Stimulated activated CD4-positive, alpha-beta T cell treated with anti-CD3 and anti-CD28 coated beads, TNF-alpha, amount 100 ng/mL, for 48 hours (primary cell): Measurements from ENCODE around the gene CIB1.
"Not testable (repeated sequence)": the region's sequence is repeated elsewhere in the genome, so short reads cannot be mapped to it uniquely, and the experiment has no call there.

ENCODE experiments used
- DNase-seq, 3 donors: peaks; one replicate each; pipeline ENCODE4 v3.0.0-alpha.2; 2020; ENCODE audit warnings: low read depth in 3 of 3

The CIB1 gene

GRCh38 chr15:90200534-90201129 is 33.1 kb downstream of the CIB1 start:
- DNase-seq: no peak

DNA sequence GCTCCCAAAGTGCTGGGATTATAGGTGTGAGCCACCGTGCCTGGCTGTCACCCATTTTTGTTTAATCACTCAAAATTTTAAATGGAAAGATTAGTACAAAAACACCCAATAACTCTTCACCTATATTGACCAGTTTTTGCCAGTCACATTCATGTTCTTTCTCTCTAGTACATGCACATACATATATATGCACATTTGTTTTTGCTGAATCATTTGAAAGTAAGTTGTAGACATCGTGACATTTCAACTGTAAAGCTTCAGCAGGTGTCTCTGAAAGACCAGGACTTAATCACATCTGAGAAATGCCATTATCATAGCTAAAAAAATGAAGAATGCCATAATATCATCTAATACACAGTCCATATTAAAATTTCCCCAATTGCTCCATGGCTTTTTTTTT is 39.1 kb downstream of the CIB1 start:
- no peak for DNase-seq

- DNase-seq: no peak
These were observed 40.6 kb downstream of the CIB1 start for GRCh38 chr15:90192961-90193786.

GRCh38 chr15:90191794-90192509 is 41.8 kb downstream of the CIB1 start:
- no peak for DNase-seq

- DNase-seq: no peak
These were observed 42.4 kb downstream of the CIB1 start for GRCh38 chr15:90191344-90191687.

DNA sequence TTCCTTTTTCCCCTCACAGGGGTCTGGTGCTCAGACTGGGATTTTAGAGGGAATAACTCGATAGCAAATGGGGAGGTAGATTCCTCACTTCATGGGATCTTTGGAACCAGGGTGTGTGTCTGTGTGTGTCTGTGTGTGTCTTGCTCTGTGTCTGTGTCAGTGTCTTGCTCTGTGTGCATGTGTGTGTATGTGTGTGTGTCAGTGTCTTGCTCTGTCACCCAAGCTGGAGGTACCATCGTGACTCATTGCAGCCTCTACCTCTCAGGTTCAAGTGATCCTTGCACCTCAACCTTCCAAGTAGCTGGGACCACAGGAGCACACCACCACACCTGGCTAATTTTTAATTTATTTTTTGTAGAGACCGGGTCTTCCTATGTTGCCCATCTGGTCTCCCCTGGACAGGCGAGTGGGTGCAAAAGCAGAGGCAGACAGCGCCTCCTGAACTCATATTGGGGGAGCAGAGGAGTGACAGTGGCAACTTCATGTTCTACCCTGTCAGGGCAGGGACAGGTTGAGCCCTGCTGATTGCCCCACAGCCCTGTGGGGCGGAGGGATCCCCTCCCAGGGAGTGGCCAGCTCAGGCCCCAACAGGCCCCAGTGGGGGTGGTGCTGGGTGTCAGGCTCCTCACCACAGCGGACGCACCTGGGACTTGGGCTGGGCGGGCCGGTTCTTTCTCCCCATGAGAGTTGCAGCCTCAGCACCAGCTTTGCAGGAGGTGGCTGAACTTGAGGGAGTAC is 43.0 kb downstream of the CIB1 start:
- no peak for DNase-seq

GRCh38 chr15:90189781-90190467 is 43.8 kb downstream of the CIB1 start:
- DNase-seq: no peak

GRCh38 chr15:90188914-90189748 is 44.6 kb downstream of the CIB1 start:
- DNase-seq: no peak

DNA sequence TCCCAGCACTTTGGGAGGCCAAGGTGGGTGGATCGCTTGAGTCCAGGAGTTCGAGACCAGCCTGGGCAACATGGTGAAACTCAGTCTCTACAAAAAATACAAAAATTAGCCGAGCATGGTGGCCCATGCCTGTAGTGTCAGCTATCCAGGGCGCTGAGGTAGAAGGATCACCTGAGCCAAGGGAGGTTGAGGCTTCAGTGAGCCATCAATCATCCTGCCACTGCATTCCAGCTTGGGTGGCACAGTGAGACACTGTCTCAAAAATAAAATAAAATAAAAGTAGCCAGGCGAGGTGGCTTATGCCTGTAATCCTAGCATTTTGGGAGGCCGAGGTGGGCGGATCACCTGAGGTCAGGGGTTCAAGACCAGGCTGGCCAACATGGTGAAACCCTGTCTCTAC is 45.7 kb downstream of the CIB1 start:
- DNase-seq: not testable (repeated sequence)

DNA sequence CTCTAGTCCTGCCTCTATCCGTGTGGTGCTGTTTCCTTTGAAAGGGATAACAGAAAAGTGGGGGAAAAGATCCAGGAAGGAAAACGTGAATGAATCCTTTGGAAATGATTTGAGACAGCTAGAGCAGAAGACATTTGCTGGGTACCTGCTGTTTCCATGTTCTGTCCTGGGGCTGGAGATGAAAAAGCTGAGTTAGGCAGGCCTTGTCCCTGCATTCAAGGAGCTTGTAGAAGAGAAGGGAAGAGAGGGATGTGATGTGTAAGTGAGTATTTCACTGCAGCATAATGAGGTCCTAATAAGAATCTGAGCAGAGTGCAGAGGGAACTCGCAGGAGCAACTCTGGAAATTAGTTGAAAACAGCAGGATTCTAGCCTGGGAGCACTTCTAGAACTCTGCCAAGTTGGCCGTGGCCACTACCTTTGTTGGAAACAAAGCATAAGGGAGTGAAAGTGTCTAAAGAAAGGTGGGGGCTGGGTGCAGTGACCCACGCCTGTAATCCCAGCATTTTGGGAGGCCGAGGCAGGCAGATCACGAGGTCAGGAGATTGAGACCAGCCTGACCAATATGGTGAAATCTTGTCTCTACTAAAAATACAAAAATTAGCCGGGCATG is 46.4 kb downstream of the CIB1 start:
- DNase-seq: no peak

DNA sequence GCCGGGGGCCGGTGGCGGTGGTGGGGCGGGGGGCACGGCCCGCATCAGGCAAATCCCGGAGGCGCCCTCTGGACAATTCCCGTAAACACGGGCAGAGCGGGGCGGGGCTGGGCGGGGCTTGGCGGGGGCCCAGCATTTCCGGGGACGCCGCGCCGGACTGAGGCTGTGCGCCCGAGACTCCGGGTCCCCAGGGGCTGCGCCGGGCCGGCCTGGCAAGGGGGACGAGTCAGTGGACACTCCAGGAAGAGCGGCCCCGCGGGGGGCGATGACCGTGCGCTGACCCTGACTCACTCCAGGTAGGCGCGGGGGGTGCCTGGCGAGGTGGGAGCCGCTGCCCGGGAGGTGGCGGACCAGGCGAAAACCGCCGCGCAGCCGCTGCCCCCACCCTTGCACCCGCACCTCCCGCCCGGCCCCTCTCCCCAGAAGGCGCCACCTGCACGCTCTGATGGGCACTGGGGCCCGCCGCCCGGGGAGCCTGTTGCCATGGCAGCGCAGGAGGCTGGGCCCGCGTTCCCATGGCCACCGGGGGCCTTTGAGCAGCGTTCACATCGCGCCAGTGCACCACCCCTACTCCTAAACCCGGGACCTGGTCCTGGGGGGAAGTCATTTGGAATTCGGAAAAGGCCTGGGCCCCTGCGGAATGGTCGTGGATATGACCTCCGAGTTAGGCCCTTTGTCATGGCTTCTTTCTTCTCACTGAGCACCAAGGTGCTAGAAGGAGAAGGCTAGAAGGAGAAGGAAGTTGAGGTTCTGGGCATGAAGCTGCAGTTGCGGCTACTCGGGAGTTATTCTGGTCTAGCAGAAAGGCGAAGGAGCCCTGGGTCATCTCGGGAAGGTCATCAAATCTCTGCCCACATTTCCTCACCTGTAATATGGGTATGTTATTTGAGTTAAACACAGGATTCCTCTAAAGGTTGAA is 48.7 kb downstream of the CIB1 start:
- no peak for DNase-seq

- no peak for DNase-seq
These were observed 49.5 kb downstream of the CIB1 start for GRCh38 chr15:90184119-90184785.

- no peak for DNase-seq
These were observed 52.0 kb downstream of the CIB1 start for GRCh38 chr15:90181776-90182175.
